ENCODE measurements around the gene NCOA7. TPM values are rescaled to one million over a fixed set of nuclear protein-coding genes. Genes with fewer than 3 reads are reported as not detected.

Gene NCOA7
- total RNA-seq, 1 donor from 2014 or later, result 74.9 TPM

DNA sequence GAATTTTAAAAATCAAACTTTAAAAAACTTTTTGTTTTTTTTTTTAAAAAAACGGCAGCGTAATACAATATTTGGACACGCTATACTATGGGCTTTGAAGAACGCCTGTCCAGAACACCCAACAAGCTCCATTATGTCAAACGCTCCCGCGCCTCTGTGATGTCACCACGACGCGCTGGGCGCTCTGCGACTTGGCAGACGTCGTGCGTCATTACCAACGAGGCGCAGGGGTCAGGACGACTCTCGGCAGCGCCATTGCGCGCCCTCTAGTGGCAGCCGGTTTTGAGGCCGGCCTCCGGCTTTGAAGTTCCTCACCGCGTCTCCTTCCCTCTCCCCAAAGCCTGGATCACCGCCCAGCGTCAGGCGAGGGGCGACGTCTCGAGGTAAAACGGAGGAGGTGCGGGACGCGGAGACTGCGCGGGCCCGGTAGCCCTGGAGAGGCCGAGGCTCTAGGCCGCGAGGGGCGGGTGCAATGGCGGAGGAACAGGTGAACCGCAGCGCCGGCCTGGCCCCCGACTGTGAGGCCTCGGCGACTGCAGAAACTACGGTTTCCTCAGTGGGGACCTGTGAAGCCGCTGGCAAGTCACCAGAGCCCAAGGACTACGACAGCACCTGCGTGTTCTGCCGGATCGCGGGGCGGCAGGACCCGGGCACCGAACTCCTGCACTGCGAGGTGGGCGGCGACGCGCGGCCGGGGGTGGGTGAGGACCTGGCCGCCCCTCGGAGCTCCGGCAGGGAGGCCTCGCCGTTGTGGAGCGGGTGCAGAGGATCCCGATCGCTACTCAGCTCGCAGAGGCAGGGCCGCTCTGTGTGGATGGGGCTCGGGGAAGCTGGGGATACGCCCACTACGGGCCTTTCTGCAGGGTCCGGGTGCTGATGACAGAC is 166.0 kb downstream of the NCOA7 start, which contains the start of gene HINT3:
Gene HINT3 (plus strand): TSS at position 265 of the 885 bp plus-strand sequence. CDS start 208 bp downstream, at position 473.
- no peaks in the 10 kb centered on the region for H3K36me3 Mint-ChIP-seq (ENCODE audit: low read depth)
- peak; percentile 98 for DNase-seq (ENCODE audit: low spot score)
- peaks cover 11% of the 10 kb centered on the region for H3K4me1 Mint-ChIP-seq (ENCODE audit: low read depth)

DNA sequence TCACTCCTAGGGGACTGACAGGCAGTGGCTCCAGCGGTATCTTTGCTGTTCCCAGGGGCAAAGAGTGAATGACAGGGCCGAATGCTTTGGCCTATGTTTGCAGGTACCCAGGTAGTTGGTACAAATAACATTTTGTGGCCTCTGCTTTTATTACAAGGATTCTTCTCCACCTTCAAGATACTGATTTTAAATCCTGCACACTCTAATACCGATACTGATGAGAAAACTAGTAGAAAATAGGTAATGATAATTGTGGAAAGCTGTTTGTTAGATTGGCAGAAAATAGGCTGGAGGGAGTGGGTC is 166.6 kb downstream of the NCOA7 start:
- TF ChIP-seq CTCF (IDR thresholded peaks at IDR 0.05), result no peak

More for the DNA sequence above, 166.0 kb downstream of the NCOA7 start, which contains the start of gene HINT3:
- H3K9me3 Mint-ChIP-seq (ENCODE audit: low read depth), result no peaks in the 10 kb centered on the region
- H3K27ac Mint-ChIP-seq (ENCODE audit: unreplicated experiment), result no peak within 1 kb of the TSS
- H3K27me3 Mint-ChIP-seq (ENCODE audit: low read depth), result no peaks in the 10 kb centered on the region
- no peak within 1 kb of the TSS for H3K4me3 Mint-ChIP-seq (ENCODE audit: unreplicated experiment)
- TF ChIP-seq CTCF (IDR thresholded peaks at IDR 0.05), result peak; percentile 100

DNA sequence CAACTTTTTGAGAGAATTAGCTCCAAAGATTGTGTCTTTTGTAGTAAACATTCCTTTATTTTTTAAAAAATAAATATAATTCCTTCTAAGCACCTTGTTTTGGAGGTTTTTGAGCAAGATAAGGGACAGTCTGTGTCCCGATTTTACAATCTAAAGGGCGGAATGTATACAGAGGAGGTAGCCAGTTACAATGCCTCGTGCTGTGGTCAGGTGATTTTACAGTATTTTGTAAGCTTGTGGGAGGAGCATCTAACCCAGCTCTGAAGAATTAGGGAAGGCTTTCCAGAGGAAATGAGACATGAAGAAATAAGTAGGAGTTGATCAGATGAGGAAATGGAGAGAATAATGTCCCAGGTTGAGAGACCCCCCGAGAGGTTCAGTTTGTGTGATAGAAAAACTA is 167.1 kb downstream of the NCOA7 start:
- Mint-ChIP-seq H3K4me3 (ENCODE audit: unreplicated experiment) (no peak overlapping the region), H3K27ac (ENCODE audit: unreplicated experiment) (no peak overlapping the region), H3K36me3 (ENCODE audit: low read depth) (no peaks in the 10 kb centered on the region), H3K9me3 (ENCODE audit: low read depth) (no peaks in the 10 kb centered on the region), H3K27me3 (ENCODE audit: low read depth) (no peaks in the 10 kb centered on the region), H3K4me1 (ENCODE audit: low read depth) (peaks cover 12% of the 10 kb centered on the region)
- no peak for TF ChIP-seq CTCF (IDR thresholded peaks at IDR 0.05)
- DNase-seq (ENCODE audit: low spot score), result no peak

More for the DNA sequence above, 166.6 kb downstream of the NCOA7 start:
- Mint-ChIP-seq H3K27ac (ENCODE audit: unreplicated experiment) (no peak overlapping the region), H3K9me3 (ENCODE audit: low read depth) (no peaks in the 10 kb centered on the region), H3K4me1 (ENCODE audit: low read depth) (peaks cover 11% of the 10 kb centered on the region), H3K36me3 (ENCODE audit: low read depth) (no peaks in the 10 kb centered on the region), H3K4me3 (ENCODE audit: unreplicated experiment) (no peak overlapping the region), H3K27me3 (ENCODE audit: low read depth) (no peaks in the 10 kb centered on the region)
- no peak for DNase-seq (ENCODE audit: low spot score)

GRCh38 chr6:125959041-125959440 is 168.3 kb downstream of the NCOA7 start:
- TF ChIP-seq CTCF (IDR thresholded peaks at IDR 0.05), result no peak
- Mint-ChIP-seq H3K27me3 (ENCODE audit: low read depth) (no peaks in the 10 kb centered on the region), H3K36me3 (ENCODE audit: low read depth) (no peaks in the 10 kb centered on the region), H3K4me3 (ENCODE audit: unreplicated experiment) (no peak overlapping the region), H3K27ac (ENCODE audit: unreplicated experiment) (no peak overlapping the region), H3K9me3 (ENCODE audit: low read depth) (no peaks in the 10 kb centered on the region), H3K4me1 (ENCODE audit: low read depth) (peaks cover 12% of the 10 kb centered on the region)
- DNase-seq (ENCODE audit: low spot score), result no peak

DNA sequence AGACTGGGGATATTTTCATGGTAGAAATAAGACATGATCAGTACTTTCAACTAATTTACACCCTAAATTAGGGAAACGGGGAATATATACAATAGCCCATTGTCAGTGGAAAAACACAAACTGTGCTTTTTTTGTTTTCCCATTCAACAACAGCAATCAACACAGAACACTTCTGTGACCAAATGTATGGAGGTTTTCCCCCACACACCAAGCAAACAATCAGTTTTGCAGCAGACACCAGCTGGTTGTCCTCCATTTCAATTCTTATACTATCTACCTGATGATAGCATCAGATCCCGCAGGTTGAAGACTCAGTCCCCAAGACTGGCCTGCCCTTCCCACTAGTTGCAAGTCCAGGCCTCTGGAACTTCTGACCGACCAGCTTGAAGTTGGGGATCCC is 170.4 kb downstream of the NCOA7 start:
- Mint-ChIP-seq H3K27ac (ENCODE audit: unreplicated experiment) (no peak overlapping the region), H3K36me3 (ENCODE audit: low read depth) (no peaks in the 10 kb centered on the region), H3K27me3 (ENCODE audit: low read depth) (no peaks in the 10 kb centered on the region), H3K4me3 (ENCODE audit: unreplicated experiment) (no peak overlapping the region), H3K9me3 (ENCODE audit: low read depth) (no peaks in the 10 kb centered on the region), H3K4me1 (ENCODE audit: low read depth) (peaks cover 9% of the 10 kb centered on the region)
- no peak for DNase-seq (ENCODE audit: low spot score)
- TF ChIP-seq CTCF (IDR thresholded peaks at IDR 0.05), result no peak
